Natural killer cell (primary cell): Measurements from ENCODE around the gene ANKRD10. TPM values are rescaled to one million over a fixed set of nuclear protein-coding genes. Genes with fewer than 3 reads are reported as not detected.

ENCODE experiments used
- ATAC-seq, 3 donors: fragments of 150-1000 bp in 2 of 3; fragments of 200-7000 bp in 1 of 3; cut with Tn5 transposase; 1 replicate in 1 of 3; 2 replicates in 2 of 3; pipeline ENCODE4 v1.10.0; 2021; ENCODE audit warnings: mild to moderate bottlenecking in 2 of 3, moderate library complexity in 2 of 3
- DNase-seq, 2 donors: peaks; one replicate each; pipeline versions ENCODE4 v3.0.0 to v3.0.0-alpha.2; 2013 to 2021; ENCODE audit warnings: mixed read lengths in 1 of 2
- H3K27ac ChIP-seq: one replicate; pipeline ENCODE4 v1.5.1; 2013; ENCODE audit warnings: mild to moderate bottlenecking, low read length
- H3K27me3 ChIP-seq: one replicate; pipeline ENCODE4 v1.6.1; 2013; ENCODE audit warnings: low read length; ENCODE audit not compliant: control insufficient read depth, insufficient read depth
- H3K36me3 ChIP-seq: one replicate; pipeline ENCODE4 v1.6.1; 2013; ENCODE audit warnings: low read length; ENCODE audit not compliant: control insufficient read depth, insufficient read depth
- H3K4me1 ChIP-seq: one replicate; pipeline ENCODE4 v1.6.1; 2013; ENCODE audit warnings: low read length; ENCODE audit not compliant: control insufficient read depth, insufficient read depth
- H3K4me3 ChIP-seq: one replicate; pipeline ENCODE4 v1.5.1; 2013; ENCODE audit warnings: low read length
- H3K9me3 ChIP-seq: one replicate; pipeline ENCODE4 v1.6.1; 2013; ENCODE audit warnings: low read length; ENCODE audit not compliant: control insufficient read depth, insufficient read depth
- H3K27ac Mint-ChIP-seq, 2 donors: one replicate each; pipeline ENCODE4 v1.8.0; 2022; ENCODE audit warnings: mild to moderate bottlenecking in 2 of 2, mixed read lengths in 2 of 2, moderate library complexity in 1 of 2
- H3K27me3 Mint-ChIP-seq, 2 donors: one replicate each; pipeline ENCODE4 v1.8.0; 2022; ENCODE audit warnings: low read depth in 2 of 2, mixed read lengths in 2 of 2
- H3K36me3 Mint-ChIP-seq: one replicate; pipeline ENCODE4 v1.8.0; 2022; ENCODE audit warnings: mixed read lengths
- H3K4me1 Mint-ChIP-seq, 2 donors: one replicate each; pipeline ENCODE4 v1.8.0; 2022; ENCODE audit warnings: mixed read lengths in 2 of 2
- H3K4me3 Mint-ChIP-seq: one replicate; pipeline ENCODE4 v1.8.0; 2022; ENCODE audit warnings: mild to moderate bottlenecking, moderate library complexity, mixed read lengths
- H3K9me3 Mint-ChIP-seq, 2 donors: one replicate each; pipeline ENCODE4 v1.8.0; 2022; ENCODE audit warnings: mixed read lengths in 2 of 2
- CTCF ChIP-seq: fragments of 200-600 bp; IDR thresholded peaks from one replicate; pipeline ENCODE4 v1.8.0; 2022; ENCODE audit warnings: antibody characterized with exemption
- WGBS: methylation state at CpG from one replicate; pipeline ENCODE4 v1.1.7; 2013; ENCODE audit warnings: missing lambda C conversion rate; ENCODE audit not compliant: insufficient coverage; 5-methylcytosine and 5-hydroxymethylcytosine counted together
- intact Hi-C: fragments of 100-400 bp; cut with micrococcal nuclease; formaldehyde crosslinking; loops from one replicate; pipeline ENCODE4 v1.14.2; 2022
- total RNA-seq, 4 donors: library from RNA; stranded (reverse); fragments of 120-200 nt in 1 of 4; gene quantifications; one replicate each; pipeline versions ENCODE4 v1.2.3 to v1.2.4, GENCODE V29; 2013 to 2022

ANKRD10 gene
- total RNA-seq, 3 donors from 2014 or later (not counting 1 experiment from before 2014, with no cell fraction given), result 173 to 221 (median 185) TPM

- no peak overlapping the region for H3K27ac ChIP-seq
- no peak overlapping the region for H3K4me3 ChIP-seq
- H3K27me3 ChIP-seq, result no peaks in the 10 kb centered on the region
- intact Hi-C loops, result no loop called here
- Mint-ChIP-seq H3K4me1 (no peaks in the 10 kb centered on the region), H3K27ac (no peak overlapping the region), H3K9me3 (no peaks in the 10 kb centered on the region), H3K27me3 (peaks cover 8 to 38% of the 10 kb centered on the region in 2 donors), H3K36me3 (no peaks in the 10 kb centered on the region), H3K4me3 (no peak overlapping the region)
- no peaks in the 10 kb centered on the region for H3K9me3 ChIP-seq
- 91% methylated on average over 3 of the region's 4 CpGs for WGBS
- no peak for TF ChIP-seq CTCF
- ATAC-seq, result no peak
- no peaks in the 10 kb centered on the region for H3K36me3 ChIP-seq
- no peak for DNase-seq
- no peaks in the 10 kb centered on the region for H3K4me1 ChIP-seq
Measured at GRCh38 chr13:110942248-110942981, 27.5 kb upstream of the ANKRD10 start.

DNA sequence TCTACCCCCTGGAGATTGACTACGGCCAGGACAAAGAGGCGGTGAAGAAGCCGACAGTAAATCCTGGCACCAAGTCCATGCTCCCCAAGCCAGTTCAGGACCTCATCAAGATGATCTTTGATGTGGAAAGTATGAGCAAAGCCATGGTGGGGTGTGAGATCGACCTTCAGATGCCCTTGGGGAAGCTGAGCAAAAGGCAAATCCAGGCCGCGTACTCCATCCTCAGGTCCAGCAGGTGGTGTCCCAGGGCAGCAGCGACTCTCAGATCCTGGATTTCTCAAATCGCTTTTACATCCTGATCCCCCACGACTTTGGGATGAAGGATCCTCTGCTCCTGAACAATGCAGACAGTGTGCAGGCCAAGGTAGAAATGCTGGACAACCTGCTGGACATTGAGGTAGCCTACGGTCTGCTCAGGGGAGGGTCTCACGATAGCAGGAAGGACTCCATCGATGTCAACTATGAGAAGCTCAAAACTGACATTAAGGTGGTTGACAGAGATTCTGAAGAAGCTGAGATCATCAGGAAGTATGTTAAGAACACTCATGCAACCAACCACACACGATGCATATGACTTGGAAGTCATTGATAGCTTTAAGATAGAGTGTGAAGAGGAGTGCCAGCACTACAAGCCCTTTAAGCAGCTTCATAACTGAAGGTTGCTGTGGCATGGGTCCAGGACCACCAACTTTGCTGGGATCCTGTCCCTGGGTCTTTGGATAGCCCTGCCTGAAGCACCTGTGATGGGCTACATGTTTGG is 24.0 kb upstream of the ANKRD10 start:
- Mint-ChIP-seq H3K4me3 (no peak overlapping the region), H3K9me3 (peaks cover 2 to 3% of the 10 kb centered on the region in 2 donors), H3K4me1 (no peaks in the 10 kb centered on the region), H3K36me3 (peaks cover 13% of the 10 kb centered on the region), H3K27ac (no peak overlapping the region), H3K27me3 (peaks cover 20 to 62% of the 10 kb centered on the region in 2 donors)
- intact Hi-C loops, result no loop called here
- H3K27ac ChIP-seq, result no peak overlapping the region
- H3K4me1 ChIP-seq, result no peaks in the 10 kb centered on the region
- ATAC-seq (no peak), DNase-seq (no peak)
- no peaks in the 10 kb centered on the region for H3K36me3 ChIP-seq
- peaks cover 7% of the 10 kb centered on the region for H3K9me3 ChIP-seq
- TF ChIP-seq CTCF, result no peak
- 85% methylated on average over 13 of the region's 13 CpGs for WGBS
- no peak overlapping the region for H3K4me3 ChIP-seq
- H3K27me3 ChIP-seq, result no peaks in the 10 kb centered on the region

GRCh38 chr13:110937511-110938285 is 22.8 kb upstream of the ANKRD10 start:
- H3K27ac Mint-ChIP-seq, result no peak overlapping the region
- H3K9me3 Mint-ChIP-seq, result peaks cover 2 to 3% of the 10 kb centered on the region in 2 donors
- no peaks in the 10 kb centered on the region for H3K4me1 Mint-ChIP-seq
- H3K4me3 Mint-ChIP-seq, result no peak overlapping the region
- intact Hi-C loops, result no loop called here
- no peaks in the 10 kb centered on the region for H3K36me3 ChIP-seq
- ATAC-seq, result no peak
- H3K27ac ChIP-seq, result no peak overlapping the region
- no peak for TF ChIP-seq CTCF
- H3K4me1 ChIP-seq, result no peaks in the 10 kb centered on the region
- H3K36me3 Mint-ChIP-seq, result peaks cover 24% of the 10 kb centered on the region
- peaks cover 2% of the 10 kb centered on the region for H3K27me3 ChIP-seq
- H3K27me3 Mint-ChIP-seq, result peaks cover 20 to 71% of the 10 kb centered on the region in 2 donors
- H3K9me3 ChIP-seq, result peaks cover 18% of the 10 kb centered on the region
- DNase-seq, result no peak
- H3K4me3 ChIP-seq, result no peak overlapping the region
- WGBS, result 87% methylated on average over 23 of the region's 23 CpGs
